SW 1271 (cell line): ENCODE measurements around the gene YY1.
"Not testable (repeated sequence)": the region's sequence is repeated elsewhere in the genome, so short reads cannot be mapped to it uniquely, and the experiment has no call there.

Experiments
- DNase-seq, 2 experiments: peaks; one replicate each; lab custom pipeline; 2025; lab: John Stamatoyannopoulos, UW

The YY1 gene

DNA sequence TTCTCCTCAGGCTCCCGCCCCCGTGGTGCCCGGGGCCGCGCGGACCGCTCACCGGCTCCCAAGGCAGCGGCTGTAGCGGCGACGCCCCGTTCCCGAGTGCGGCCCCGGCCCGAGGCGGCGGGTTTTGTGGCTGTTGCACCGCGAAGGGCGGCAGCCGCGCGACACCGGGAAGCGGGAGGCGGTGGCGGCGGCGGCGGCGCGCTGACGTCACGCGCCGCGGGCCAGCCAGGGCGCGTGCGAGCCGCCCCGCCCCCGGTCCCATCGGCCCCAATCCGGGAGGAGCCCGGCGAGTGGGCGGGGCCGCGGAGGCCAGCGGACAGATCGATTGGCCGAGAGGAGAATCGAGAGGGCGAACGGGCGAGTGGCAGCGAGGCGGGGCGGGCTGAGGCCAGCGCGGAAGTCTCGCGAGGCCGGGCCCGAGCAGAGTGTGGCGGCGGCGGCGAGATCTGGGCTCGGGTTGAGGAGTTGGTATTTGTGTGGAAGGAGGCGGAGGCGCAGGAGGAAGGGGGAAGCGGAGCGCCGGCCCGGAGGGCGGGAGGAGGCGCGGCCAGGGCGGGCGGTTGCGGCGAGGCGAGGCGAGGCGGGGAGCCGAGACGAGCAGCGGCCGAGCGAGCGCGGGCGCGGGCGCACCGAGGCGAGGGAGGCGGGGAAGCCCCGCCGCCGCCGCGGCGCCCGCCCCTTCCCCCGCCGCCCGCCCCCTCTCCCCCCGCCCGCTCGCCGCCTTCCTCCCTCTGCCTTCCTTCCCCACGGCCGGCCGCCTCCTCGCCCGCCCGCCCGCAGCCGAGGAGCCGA, at the start of gene YY1:
YY1 (plus strand) TSS at position 726 of the 792 bp plus-strand sequence. CDS start 101 bp downstream, outside the sequence.
- DNase-seq = peak; percentile 87 to 93

DNA sequence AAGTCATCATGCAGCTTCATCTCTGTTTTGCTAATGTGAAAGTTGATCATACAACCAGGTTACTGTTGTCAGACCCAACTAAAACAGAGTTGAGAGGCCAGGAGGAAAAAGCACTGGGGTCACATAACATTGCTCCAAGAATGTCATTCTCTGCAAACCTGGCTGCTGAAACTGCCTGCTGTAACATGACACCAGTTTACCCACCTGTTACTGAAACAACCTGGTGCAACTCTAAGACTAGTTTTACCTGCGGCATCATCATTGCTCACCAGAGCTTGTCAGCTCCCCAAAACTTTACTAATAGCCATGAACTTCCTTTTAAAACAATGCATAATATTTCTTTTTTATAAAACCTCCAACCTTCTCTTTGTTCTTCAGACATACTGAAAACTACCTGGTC, 48.8 kb upstream of the YY1 start:
- DNase-seq = no peak

DNA sequence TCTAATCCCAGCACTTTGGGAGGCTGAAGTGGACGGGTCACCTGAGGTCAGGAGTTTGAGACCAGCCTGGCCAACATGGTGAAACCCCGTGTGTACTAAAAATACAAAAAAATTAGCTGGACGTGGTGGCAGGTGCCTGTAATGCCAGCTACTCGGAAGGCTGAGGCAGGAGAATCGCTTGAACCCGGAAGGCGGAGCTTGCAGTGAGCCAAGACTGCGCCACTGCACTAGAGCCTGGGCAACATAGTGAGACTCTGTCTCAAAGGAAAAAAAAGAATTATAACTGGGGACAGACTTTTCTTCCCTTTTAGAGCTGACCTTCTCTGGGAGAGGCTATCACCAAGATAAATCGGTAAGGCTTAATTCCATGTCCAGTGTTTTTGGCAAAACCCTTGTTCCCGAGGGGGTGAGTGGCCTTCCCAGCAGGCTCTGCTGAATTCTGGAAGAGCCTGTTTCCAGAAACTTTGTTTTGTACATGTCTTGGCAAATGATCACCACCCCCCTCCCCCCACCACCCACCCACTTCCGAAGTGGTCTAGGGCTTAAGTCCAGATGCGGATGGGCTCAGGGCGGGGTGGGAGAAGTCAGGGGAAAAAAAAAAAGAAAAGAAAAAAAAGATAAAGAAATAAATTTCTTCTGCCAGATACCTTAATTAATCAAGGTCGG, 47.2 kb upstream of the YY1 start:
- DNase-seq = no peak

DNA sequence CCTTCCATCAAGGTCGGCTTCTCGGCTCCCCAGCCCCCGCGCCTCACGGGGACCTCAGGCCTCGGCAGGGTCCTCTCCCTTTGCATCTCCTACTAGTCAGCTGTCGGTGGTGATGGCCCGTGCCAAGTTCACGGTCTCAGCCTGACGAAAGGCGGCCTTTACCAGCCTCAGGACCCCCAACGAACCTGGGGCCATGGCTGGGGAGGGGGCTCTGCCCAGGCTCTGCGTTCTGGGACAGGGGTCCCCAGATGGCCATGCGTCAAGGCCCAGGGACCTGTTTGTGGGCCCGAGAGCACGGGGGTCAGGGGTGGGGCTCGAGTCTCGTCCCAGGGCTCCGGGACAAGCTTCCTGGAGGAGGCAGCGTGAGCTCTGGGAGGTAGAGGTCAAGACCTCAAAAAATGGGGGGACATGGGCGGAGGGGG, 46.7 kb upstream of the YY1 start:
- no peak for DNase-seq

DNA sequence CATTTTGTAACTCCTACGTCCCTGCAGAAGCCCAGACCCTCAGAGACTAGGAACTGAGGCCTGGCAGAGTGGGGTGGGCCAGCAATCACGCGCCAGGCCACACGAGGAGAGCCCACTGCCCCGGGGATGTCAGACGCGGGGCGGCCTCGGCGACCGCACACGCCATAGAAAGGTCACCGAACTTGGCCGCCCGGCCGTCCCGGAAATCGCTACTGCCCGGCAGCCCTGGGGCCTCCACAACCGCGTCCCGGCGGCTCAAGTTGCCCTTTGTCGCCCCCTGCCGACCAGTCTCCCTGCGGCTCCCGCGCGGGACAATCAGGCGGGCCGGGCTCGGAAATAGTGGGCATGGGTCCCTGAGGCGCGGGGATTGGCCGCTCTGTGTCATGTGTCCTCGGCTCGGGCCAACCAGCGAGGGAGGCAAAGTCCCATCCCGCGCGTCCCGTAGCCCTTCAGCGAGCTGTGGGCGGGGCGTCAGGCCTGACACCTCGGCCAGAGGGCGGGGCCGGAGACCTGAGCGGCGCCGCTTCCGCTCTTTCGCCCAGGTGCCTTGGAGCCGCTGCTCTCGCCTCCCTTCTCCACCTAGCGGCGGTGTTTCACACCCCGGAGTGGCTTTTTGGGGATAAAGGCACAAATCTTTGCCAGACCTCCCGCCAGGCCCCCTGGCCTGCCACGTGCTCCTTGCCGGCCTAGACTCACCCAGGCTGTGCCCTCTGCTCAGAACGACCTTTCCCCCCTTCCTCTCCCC, 46.1 kb upstream of the YY1 start:
- DNase-seq = peak; percentile 86 to 95

DNA sequence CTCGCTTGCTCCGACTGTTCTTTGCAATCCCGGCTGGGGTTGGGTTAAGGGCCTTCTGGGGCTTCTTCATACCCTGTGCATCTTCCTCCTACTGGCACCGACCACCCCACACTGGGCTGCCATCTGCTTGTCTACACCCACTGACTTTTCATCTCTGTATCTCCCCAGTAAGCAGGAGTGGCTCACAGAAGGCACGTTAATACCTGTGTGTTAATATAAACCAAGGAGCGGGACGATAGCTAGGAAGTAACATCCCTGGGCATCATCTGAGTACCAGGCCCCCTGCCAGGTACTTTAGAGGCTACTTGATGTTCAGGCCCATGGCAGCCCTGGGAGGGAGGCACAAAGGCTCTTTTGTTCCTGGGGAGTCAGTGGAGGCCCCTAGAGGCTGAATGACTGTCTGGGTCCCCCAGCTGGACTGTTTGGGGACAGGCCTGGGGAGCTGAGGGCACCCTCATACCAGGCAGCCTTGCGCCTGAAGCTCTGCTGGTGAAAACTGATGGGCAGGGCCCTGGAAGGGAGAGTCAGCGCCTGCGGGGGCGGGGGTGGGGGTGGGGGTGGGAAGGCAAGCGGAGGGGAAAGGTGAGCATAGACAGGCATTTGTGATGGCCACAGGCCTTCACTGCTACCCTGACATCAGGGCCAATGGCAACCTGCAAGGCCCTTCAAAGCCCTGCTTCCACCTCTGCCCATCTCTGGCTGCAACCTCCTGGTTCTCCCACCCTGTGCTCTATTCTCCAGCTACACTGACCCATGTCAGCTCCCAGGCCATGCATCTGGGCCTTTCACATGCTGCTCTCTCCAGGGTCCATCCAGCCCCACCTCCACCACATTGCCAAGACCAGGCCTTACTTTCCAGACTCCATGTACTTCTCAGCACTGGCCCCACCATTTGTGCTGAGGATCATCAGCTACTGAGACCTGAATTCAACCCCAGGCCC, 45.3 kb upstream of the YY1 start:
- peak in 1 of 2 experiments; percentile 11 for DNase-seq

DNA sequence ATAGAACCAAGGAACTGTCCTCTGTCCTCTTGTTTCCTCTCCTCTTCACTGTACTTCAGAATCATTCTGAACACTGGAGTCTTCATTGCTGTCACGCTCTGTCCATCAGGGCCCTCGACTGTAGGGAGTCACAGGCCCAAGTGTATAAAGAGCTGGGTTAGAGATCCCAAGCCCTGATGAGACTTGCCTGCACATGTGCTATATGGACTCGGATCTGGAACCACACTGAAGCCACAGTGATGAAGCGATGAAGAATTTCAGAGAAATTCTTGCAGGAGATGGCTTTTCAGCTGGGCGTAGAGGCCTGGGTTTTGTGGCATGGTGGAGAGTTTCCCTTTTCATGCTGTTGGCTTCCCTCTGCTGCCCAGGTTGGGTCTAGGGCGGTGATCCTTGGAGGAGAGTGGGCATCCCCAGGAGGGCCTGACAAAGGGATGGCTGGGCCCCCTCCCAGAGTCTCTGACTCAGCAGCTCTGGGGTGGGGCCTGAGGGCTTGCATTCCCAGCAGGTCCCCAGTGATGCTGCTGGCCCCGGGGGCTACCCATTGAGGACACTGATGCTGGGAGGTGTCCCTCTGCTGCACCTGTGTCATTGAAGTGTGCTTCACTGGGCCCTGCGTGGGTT, 39.6 kb upstream of the YY1 start:
- no peak for DNase-seq

DNA sequence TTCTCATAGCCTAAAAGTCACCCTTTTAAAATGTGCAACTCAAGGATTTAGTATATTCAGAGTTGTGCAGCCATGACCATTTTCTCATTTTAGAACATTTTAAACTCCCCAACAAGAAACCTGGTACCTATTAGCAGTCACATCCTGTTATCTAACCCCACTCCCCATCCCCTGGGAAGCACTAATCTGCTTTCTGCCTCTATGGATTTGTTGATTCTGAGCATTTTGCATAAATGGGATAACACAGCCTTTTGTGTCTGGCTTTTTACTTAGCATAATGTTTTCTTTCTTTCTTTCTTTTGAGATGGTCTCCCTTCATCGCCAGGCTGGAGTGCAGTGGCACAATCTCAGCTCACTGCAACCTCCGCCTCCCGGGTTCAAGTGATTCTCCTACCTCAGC, 38.6 kb upstream of the YY1 start:
- no peak for DNase-seq

DNA sequence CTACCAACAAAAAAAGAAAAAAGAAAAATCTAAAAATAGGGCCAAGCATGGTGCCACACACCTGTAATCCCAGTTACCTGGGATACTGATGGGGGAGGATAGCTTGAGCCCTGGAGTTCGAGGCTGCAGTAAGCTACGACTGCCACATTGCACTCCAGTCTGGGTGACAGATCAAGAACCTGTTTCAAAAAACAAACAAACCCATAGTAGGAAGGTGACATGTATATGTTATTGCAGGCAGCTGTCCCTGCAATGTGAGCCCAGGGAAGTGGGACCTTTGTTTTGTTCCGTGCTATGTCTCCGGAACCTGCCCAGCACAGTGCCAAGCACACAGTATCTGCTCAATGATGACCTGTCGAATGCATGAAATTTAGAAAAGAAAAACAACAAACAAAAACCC, 37.2 kb upstream of the YY1 start:
- DNase-seq = no peak

DNA sequence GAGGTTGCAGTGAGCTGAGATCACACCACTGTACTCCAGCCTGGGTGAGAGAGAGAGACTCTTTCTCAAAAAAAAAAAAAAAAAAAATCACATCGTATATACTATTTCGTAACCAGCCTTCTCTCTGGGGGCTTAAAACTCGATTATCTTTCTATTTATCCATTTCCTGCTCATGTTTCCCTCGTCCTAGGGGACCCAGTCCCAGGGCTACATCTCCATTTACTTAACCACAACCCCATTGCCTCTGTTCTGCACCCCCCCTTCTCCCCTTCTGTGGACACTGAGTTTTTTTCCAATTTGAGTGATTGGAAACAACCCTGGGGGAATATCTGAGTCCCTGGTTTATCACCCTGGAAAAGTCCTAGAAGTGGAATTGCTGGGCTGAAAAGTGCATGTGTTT, 36.2 kb upstream of the YY1 start:
- no peak for DNase-seq

DNA sequence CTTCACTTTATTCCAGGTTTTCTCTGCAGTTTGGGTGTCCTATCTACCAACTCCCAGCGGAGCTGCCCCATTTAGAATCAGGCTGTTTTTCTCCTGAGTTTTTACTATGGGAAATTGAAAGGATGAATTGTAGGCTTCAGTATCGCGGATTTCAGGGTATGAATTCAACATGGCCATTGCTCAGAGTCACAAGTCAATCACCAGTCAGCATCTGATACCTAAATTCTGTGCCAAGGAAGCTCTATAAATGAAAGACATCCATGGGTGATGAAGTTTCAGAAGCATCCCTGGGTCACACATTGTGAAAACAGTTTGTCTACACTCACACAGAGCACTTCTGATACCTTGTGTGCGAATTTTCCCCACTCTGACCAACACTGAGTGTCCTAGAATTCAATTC, 35.8 kb upstream of the YY1 start:
- DNase-seq = no peak

DNA sequence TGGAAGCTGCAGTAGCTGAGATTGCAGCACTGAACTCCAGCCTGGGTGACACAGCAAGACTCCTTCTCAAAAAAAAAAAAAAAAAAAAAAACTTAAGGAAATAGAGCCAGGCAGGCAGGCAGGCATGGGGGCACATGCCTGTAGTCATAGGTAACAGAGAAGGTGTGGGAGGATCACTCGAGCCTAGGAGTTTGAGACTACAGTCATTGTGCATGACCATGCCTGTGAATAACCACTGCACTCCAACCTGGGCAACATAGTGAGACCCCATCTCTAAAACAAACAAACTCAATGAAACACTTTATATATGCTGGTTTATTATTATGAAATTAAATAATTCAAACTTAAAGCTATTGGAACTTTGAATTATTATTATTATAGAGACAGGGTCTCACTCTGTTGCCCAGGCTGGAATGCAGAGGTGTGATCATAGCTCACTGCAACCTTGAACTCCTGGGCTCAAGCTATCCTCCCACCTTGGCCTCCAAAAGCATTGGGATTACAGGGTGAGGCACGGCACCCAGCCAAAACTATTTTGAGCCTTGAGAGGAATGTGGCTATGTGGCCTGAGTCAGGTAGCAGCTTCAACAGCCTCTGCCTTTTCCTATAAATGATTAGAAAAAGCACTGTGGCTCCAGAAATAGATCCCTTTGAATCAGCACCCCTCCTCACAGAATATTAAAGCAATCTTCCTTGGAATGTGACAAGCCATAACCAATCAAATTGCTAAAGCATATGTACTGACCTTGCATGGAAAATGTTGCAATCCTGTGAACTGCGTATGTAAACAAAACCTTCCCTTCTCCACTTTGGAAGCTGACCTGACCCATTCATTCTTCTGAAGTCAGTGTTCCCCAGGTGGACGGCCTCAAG, 34.7 kb upstream of the YY1 start:
- DNase-seq = no peak

DNA sequence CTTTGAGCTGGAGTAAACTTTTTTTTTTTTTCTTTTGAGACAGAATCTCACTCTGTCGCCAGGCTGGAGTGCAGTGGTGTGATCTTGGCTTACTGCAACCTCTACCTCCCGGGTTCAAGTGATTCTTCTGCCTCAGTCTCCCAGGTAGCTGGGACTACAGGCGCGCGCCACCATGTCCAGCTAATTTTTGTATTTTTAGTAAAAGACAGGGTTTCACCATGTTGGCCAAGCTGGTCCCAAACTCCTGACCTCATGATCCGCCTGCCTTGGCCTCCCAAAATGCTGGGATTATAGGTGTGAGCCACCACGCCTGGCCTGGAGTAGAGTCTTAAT, 34.1 kb upstream of the YY1 start:
- not testable (repeated sequence) for DNase-seq

DNA sequence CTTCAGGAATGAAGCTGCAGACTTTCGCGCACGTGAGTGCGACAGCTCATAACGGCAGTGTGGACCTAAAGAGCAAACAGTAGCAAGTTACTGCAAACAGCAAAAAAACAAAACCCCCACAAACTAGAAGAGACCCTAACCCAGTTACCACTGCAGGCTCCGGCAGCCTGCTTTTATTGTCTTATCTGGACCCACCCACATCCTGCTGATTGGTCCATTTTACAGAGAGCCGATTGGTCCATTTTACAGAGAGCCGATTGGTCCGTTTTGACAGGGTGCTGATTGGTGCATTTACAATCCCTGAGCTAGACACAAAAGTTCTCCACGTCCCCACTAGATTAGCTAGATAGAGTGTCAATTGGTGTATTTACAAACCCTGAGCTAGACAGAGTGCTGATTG, 31.4 kb upstream of the YY1 start:
- DNase-seq = not testable (repeated sequence)

DNA sequence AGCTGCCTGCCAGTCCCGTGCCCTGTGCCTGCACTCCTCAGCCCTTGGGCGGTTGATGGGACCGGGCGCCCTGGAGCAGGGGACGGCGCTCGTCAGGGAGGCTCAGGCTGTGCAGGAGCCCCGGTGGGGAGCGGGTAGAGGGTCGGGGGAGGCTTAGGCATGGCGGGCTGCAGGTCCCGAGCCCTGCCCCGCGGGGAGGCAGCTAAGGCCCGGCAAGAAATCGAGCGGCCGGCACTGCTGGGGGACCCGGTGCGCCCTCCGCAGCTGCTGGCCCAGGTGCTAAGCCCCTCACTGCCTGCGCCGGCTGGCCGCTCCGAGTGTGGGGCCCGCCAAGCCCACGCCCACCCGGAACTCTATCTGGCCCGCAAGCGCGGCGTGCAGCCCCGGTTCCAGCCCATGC, 30.8 kb upstream of the YY1 start:
- not testable (repeated sequence) for DNase-seq

DNA sequence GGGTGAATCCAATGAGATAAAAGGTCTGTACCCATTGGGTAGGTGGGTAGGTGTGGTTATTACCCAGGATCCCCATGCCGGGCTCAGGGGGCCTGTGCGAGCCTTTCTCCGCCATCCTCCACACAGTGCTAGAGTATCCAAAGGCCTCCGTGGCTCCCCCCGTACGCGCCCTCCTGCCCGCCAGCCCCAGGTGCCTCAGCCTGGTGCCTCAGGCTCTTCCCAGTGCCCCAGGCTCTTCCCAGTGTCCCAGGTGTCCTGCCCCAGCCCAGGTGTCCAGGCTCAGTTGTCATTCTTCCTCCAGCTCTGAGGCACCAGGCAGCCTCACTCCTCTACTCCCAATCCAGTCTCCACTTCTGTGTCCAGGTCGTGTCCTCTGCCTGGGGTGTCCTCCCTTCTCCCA, 27.6 kb upstream of the YY1 start:
- no peak for DNase-seq

DNA sequence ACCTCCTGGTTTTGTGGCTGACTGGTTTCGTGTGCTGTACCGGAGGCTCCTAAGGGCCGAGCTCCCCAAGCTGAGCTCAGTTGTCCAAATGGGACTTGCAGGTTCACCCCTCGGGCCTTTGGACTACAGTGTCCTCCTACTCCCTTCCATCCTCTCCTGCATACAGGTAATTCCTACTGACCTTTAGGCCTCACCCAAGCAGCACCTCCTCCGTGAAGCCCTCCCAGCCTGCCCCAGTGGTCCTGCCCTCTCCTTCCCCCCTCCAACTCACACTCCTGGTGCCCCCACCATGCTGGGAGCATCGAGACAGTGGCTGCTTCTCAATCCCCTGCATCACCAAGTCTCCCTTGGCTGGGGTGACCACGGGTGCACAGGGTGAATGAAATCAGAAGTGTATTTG, 27.1 kb upstream of the YY1 start:
- no peak for DNase-seq

DNA sequence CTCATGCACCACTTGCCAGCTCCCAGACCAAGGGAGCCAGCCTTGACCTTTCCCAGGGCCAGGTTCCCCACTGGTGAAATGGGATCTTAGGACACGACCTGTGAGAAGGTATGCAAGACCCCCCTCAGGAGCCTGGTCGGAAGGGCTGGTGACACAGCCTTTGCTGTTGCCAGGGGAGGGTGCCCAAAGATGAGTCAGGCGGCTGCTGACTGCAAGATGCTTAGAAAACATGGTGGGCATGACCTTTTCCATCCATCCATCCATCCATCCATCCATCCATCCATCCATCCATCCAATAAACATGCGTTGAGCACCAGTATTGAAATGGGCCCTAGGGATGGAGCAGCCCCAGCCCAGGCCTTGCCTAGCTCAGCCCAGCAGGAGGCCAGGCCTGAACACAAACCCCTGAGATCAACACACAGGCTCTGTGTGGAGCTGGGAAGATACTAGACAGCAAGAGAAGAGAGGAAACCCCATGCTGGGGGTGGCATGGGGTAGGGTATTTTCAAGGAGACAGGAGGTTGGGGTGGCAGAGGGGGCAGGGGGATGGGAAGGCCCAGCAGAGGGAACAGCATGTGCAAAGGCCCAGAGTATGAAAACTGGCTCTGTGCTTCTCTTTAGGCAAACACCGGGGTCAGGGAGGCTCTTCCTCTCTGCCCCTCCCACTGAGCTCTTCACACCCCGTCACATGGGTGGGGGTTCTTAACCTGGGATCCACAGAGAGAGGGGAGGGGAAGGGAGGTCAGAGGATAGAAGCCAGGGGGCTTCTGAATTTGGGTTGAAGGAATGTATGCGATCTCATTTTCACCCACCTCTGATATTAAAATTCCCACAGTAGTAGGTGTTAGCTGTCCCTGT, 26.2 kb upstream of the YY1 start:
- no peak for DNase-seq

DNA sequence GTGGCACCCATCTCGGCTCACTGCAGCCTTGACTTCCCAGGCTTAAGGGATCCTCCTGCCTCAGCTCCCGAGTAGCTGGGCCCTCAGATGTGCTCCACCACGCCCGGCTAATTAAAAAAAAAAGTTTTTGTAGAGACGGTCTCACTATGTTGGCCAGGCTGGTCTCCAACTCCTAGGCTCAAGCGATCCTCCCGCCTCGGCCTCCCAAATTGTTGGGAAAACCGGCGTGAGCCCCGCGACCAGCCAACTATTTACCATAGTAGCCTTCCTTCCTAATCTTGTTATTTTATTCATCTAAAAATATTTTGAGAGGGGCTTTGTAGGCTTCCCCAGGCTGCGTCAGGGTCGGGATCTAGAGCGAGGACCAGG, 25.4 kb upstream of the YY1 start:
- no peak for DNase-seq
